Stimulated activated CD4-positive, alpha-beta T cell treated with anti-CD3 and anti-CD28 coated beads, Interleukin-15, amount 100 ng/mL, for 48 hours (primary cell): Measurements from ENCODE around the gene PPRC1.
A peak's percentile ranks its signal among the peaks of the same experiment; 100 is the strongest.
"Not testable (repeated sequence)": the region's sequence is repeated elsewhere in the genome, so short reads cannot be mapped to it uniquely, and the experiment has no call there.

Experiments
- DNase-seq, 2 donors: peaks; one replicate each; pipeline ENCODE4 v3.0.0-alpha.2; 2020; ENCODE audit warnings: low read depth in 2 of 2

The PPRC1 gene

DNA sequence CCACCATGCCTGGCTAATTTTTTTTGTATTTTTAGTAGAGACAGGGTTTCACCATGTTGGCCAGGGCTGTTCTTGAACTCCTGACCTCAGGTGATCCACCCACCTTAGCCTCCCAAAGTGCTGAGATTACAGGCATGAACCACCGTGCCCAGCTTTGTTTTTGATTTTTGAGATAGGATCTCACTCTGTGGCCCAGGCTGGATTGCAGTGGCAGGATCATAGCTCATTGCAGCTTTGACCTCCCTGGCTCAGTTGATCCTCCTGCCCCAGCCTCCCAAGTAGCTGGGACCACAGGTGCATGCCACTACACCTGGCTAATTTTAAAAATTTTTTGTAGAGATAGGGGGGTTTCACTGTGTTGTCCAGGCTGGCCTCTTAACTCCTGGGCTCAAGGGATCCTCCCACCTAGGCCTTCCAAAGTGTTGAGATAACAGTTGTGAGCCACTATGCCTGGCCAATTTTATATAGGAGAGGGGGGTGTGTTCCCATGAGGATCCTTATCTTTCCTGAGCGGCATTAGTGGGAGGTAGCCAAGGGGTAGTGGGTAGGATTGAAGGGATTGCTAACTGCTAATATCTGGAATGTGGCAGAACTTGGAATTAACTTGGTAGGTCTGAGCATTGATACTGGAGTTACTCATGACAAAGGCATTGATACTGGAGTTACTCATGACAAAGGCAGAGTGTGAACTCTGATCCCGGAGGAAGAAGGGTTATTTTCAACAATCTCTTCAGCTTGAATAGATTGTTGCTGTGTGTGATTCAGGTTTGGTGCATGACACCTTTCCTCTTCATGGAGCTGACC, 18.3 kb downstream of the PPRC1 start:
- no peak for DNase-seq

GRCh38 chr10:102151774-102152544, 19.1 kb downstream of the PPRC1 start, which contains the start of gene NOLC1:
Gene NOLC1, plus strand, starts transcription at chr10:102152389. Its CDS starts 22 bp downstream, at chr10:102152411.
- DNase-seq: peak; percentile 99 to 100

DNA sequence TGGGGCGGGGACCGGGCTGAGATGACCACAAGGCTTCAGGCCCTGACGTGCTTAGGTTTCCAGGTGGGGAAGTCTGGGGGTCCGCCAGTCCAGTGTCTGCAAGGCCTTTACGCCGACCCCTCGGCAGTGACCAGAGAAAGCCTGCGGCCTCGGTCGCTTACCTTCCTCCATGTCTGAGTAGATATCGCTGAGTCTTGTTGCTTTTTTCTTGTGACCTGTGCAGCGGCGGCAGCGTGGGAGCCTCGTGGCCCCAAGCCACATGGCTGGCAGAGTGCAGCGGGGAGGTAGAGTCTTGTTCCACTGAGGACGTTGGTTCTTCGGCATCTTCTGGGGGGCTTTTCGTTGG, 19.7 kb downstream of the PPRC1 start:
- DNase-seq: peak; percentile 33

- DNase-seq: no peak
These were observed 20.3 kb downstream of the PPRC1 start for GRCh38 chr10:102153093-102153620.

- no peak for DNase-seq
These were observed 21.8 kb downstream of the PPRC1 start for GRCh38 chr10:102154466-102155116.

GRCh38 chr10:102157224-102157623, 24.4 kb downstream of the PPRC1 start:
- no peak for DNase-seq

DNA sequence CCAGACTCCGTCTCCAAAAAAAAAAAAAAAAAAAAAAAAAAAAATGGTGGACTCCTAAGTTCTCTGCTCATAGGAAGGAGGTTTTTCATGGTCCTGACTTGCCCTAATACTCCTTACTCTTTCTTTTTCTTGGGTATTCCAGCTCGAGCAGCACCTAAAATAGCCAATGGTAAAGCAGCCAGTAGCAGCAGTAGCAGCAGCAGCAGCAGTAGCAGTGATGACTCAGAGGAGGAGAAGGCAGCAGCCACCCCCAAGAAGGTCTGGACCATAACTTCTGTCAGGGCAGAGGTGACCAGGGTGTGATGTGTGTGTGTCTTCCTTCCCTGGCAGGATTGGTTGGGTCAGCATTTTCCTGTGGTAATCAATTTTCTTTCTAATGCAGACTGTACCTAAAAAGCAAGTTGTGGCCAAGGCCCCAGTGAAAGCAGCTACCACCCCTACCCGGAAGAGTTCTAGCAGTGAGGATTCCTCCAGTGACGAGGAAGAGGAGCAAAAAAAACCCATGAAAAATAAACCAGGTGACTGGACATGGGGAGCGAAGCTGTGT, 26.3 kb downstream of the PPRC1 start:
- no peak for DNase-seq

DNA sequence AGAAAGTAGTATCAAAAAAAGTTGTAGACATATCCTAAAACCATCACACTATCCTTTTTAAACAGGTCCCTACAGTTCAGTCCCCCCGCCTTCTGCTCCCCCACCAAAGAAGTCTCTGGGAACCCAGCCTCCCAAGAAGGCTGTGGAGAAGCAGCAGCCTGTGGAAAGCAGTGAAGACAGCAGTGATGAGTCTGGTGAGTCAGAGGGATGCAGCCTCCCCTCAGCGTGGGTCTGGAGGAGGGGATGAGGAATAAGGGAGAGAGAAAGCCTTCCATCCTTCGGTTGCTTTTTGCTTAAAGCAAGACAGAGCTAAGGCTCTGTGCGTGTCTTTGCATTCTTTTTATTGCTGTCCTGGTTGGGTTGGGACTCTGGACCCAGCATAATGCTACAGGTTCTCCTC, 27.0 kb downstream of the PPRC1 start:
- DNase-seq: no peak

DNA sequence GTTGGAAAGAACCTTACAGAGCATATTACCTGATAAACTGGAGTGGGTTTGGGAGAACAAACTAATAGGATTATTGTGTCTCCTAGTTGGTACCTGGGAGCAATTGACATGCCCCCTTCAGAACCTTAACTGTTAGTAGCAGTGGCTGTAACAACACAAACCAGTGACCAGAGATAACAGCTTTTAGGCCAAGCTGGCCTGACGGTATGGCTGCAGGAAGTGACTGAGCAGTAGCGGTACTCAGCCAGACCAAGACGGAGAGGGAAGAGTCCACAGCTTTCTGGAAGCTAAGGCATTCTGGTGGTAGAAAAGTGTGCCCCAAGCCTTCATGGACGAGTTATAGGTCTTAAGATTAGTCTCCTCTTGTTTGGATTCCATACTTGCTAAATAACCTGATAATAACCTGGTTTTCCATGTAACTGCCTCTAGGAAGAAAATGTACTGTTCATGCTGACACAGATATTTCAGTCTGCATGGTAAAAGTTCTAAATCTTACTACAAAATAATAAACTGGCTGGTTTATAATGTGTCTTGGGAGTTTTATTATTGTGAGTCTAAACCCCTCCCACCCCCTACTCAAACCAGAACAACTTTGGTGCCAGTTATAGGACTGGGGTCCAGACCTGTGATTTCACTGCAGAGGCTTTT, 30.6 kb downstream of the PPRC1 start:
- no peak for DNase-seq

GRCh38 chr10:102167861-102168260, 35.0 kb downstream of the PPRC1 start:
- DNase-seq: no peak

DNA sequence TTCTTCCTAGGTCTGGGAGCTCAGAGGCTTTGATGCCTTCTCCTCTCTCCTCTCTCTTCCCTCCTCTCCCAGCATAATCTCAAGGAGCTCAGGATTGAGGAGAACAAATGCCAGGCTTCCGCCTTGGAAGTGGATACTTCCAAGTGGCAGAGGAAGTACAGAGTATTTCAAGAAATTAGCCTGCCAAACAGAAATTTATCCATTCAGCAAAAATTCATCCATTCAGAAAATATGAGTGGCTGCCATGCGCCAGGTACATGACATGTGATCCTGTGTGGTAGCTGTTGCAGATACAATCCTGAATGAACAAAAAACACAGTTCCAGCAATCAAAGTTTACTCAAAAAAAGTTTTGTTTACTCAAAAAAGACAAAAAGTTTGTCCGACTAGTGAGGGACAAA, 37.8 kb downstream of the PPRC1 start:
- no peak for DNase-seq

GRCh38 chr10:102172288-102172687, 39.4 kb downstream of the PPRC1 start:
- no peak for DNase-seq

DNA sequence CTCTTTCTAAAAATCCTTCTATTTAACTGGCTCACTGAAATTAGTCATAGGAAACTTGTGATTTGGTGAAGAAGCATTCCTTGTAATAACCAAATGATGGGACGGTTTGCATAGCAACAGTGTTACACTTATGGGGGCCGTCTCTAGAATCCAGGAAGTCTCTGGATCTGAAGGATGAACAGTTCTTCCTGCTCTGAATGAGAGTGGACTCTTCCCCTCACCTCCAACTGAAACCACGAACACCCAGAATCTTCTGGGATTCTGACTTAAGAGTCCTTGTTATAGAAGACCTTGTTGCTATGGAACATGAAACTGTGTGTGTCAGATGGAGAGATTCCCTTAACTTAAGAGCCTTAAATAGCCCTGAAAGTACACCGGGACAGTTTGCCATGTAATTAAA, 42.6 kb downstream of the PPRC1 start:
- no peak for DNase-seq

- no peak for DNase-seq
These were observed 51.8 kb downstream of the PPRC1 start for GRCh38 chr10:102184606-102185005.

GRCh38 chr10:102185272-102185671, 52.4 kb downstream of the PPRC1 start:
- no peak for DNase-seq

DNA sequence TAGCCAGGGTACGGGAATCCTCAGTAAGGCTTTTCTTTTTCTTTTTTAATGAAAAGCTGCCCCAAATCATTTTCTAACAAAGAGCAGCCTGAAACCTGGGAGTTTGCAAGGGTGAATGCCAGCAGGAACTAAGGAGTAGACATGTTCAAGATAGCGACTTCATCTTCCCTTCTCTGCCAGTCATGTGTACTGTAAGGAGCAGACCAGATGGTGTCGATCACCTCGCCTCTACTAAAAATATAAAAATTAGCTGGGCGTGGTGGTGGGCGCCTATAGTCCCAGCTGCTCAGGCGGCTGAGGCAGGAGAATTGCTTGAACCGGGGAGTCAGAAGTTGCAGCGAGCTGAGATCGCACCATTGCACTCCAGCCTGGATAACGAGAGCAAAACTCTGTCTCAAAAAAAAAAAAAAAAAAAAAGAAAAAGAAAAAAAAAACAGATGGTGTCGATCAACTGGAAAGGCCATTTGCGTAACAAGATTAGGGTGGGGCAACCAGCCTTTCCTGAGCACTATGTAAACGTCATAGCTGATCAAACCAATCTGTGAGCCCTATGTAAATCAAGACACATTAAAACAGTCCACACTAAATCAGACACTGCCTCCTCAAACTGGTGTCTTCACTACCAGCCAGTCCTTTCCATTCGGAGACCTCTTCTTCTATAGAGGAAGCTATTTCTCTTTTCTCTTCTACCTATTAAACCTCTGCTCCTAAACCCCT, 53.1 kb downstream of the PPRC1 start:
- DNase-seq: no peak

- DNase-seq: no peak
These were observed 55.6 kb downstream of the PPRC1 start for GRCh38 chr10:102188298-102188940.

GRCh38 chr10:102188941-102189898, 56.4 kb downstream of the PPRC1 start:
- DNase-seq: not testable (repeated sequence)

- no peak for DNase-seq
These were observed 59.1 kb downstream of the PPRC1 start for GRCh38 chr10:102191956-102192355.
